H1 (cell line): ENCODE measurements around the gene KCNK15.

Experiments used
- CHD2 ChIP-seq: IDR thresholded peaks from 2 replicates; pipeline ENCODE4 v1.6.1; 2012; ENCODE audit warnings: low read length, improper control_type of control experiment
- CREB1 ChIP-seq: IDR thresholded peaks from 2 replicates; pipeline ENCODE4 v1.6.1; 2012; ENCODE audit warnings: inconsistent platforms
- CTCF ChIP-seq, 3 experiments: IDR thresholded peaks; 1 replicate in 2 of 3; 2 replicates in 1 of 3; pipeline versions ENCODE4 v1.5.1 to v1.6.1; 2011; ENCODE audit warnings: low read length in 3 of 3, mild to moderate bottlenecking in 3 of 3, inconsistent platforms in 2 of 3, low read depth in 1 of 3, moderate library complexity in 1 of 3; ENCODE audit not compliant: insufficient read depth in 1 of 3; ENCODE audit errors: control extremely low read depth in 1 of 3
- E2F6 ChIP-seq: IDR thresholded peaks from 2 replicates; pipeline ENCODE4 v1.6.1; 2012; ENCODE audit warnings: inconsistent platforms
- EZH2 ChIP-seq: fragments of 200-600 bp; sonication (generic); IDR thresholded peaks from 2 replicates; pipeline ENCODE4 v1.7.1; 2012; ENCODE audit warnings: low read depth, mild to moderate bottlenecking, moderate library complexity, low read length, inconsistent platforms; ENCODE audit not compliant: severe bottlenecking
- MAX ChIP-seq: IDR thresholded peaks from 2 replicates; pipeline ENCODE4 v1.6.1; 2012; ENCODE audit warnings: inconsistent platforms
- POLR2A ChIP-seq, 2 experiments: IDR thresholded peaks; 1 replicate in 1 of 2; 2 replicates in 1 of 2; pipeline ENCODE4 v1.6.1; 2011; ENCODE audit warnings: low read depth in 2 of 2, low read length in 2 of 2, mild to moderate bottlenecking in 2 of 2; ENCODE audit errors: control extremely low read depth in 1 of 2
- RAD21 ChIP-seq, 2 experiments: IDR thresholded peaks in 1 of 2; conservative IDR thresholded peaks in 1 of 2; 2 replicates each; pipeline ENCODE4 v1.6.1; 2011; ENCODE audit warnings: low read depth in 2 of 2, low read length in 2 of 2, improper control_type of control experiment in 1 of 2, inconsistent platforms in 1 of 2, mild to moderate bottlenecking in 1 of 2, moderate library complexity in 1 of 2
- SP1 ChIP-seq: IDR thresholded peaks from 2 replicates; pipeline ENCODE4 v1.6.1; 2011; ENCODE audit warnings: low read depth, low read length

GRCh38 chr20:44781118-44781517, 35.5 kb downstream of the KCNK15 start:
- no peak for TF ChIP-seq CTCF (IDR thresholded peaks at IDR 0.05; ENCODE audit: control extremely low read depth in 1 of 3, insufficient read depth in 1 of 3, low read depth in 1 of 3, low read length in 3 of 3)
- TF ChIP-seq POLR2A (IDR thresholded peaks at IDR 0.05; ENCODE audit: control extremely low read depth in 1 of 2, low read depth in 2 of 2, low read length in 2 of 2): no peak
- no peak for TF ChIP-seq CREB1
- no peak for TF ChIP-seq SP1
- TF ChIP-seq EZH2: no peak
- TF ChIP-seq RAD21 (IDR thresholded peaks at IDR 0.05 in 1 of 2, conservative IDR thresholded peaks at IDR 0.05 in 1 of 2; ENCODE audit: low read depth in 2 of 2, low read length in 2 of 2): no peak
- no peak for TF ChIP-seq MAX
- no peak for TF ChIP-seq CHD2
- TF ChIP-seq E2F6: no peak
